ENCODE results near the gene RIMS1. TPM values are rescaled to one million over a fixed set of nuclear protein-coding genes. Genes with fewer than 3 reads are reported as not detected.

The RIMS1 gene
- total RNA-seq, 1 donor from 2014 or later, result 24.7 TPM

- no peak for DNase-seq (ENCODE audit: extremely low spot score, unreplicated experiment)
- Mint-ChIP-seq H3K36me3 (ENCODE audit: unreplicated experiment) (no peaks in the 10 kb centered on the region), H3K27me3 (ENCODE audit: unreplicated experiment) (no peaks in the 10 kb centered on the region), H3K9me3 (ENCODE audit: unreplicated experiment) (peaks cover 4% of the 10 kb centered on the region), H3K4me3 (ENCODE audit: unreplicated experiment) (no peak overlapping the region), H3K27ac (ENCODE audit: unreplicated experiment) (no peak overlapping the region), H3K4me1 (ENCODE audit: unreplicated experiment) (no peaks in the 10 kb centered on the region)
- no peak for TF ChIP-seq CTCF (IDR thresholded peaks at IDR 0.05)
These were observed 317.6 kb downstream of the RIMS1 start for GRCh38 chr6:72203983-72204382.

GRCh38 chr6:72205500-72205899 is 319.1 kb downstream of the RIMS1 start:
- H3K36me3 Mint-ChIP-seq (ENCODE audit: unreplicated experiment), result no peaks in the 10 kb centered on the region
- H3K4me1 Mint-ChIP-seq (ENCODE audit: unreplicated experiment), result no peaks in the 10 kb centered on the region
- peaks cover 4% of the 10 kb centered on the region for H3K9me3 Mint-ChIP-seq (ENCODE audit: unreplicated experiment)
- no peak for TF ChIP-seq CTCF (IDR thresholded peaks at IDR 0.05)
- H3K27ac Mint-ChIP-seq (ENCODE audit: unreplicated experiment), result no peak overlapping the region
- no peak overlapping the region for H3K4me3 Mint-ChIP-seq (ENCODE audit: unreplicated experiment)
- no peaks in the 10 kb centered on the region for H3K27me3 Mint-ChIP-seq (ENCODE audit: unreplicated experiment)
- DNase-seq (ENCODE audit: extremely low spot score, unreplicated experiment), result no peak

GRCh38 chr6:72206606-72207005 is 320.3 kb downstream of the RIMS1 start:
- H3K27me3 Mint-ChIP-seq (ENCODE audit: unreplicated experiment), result no peaks in the 10 kb centered on the region
- H3K9me3 Mint-ChIP-seq (ENCODE audit: unreplicated experiment), result peaks cover 4% of the 10 kb centered on the region
- H3K4me1 Mint-ChIP-seq (ENCODE audit: unreplicated experiment), result no peaks in the 10 kb centered on the region
- H3K36me3 Mint-ChIP-seq (ENCODE audit: unreplicated experiment), result no peaks in the 10 kb centered on the region
- no peak overlapping the region for H3K4me3 Mint-ChIP-seq (ENCODE audit: unreplicated experiment)
- TF ChIP-seq CTCF (IDR thresholded peaks at IDR 0.05), result no peak
- no peak overlapping the region for H3K27ac Mint-ChIP-seq (ENCODE audit: unreplicated experiment)
- no peak for DNase-seq (ENCODE audit: extremely low spot score, unreplicated experiment)

GRCh38 chr6:72212686-72213085 is 326.3 kb downstream of the RIMS1 start:
- no peaks in the 10 kb centered on the region for H3K9me3 Mint-ChIP-seq (ENCODE audit: unreplicated experiment)
- peaks cover 4% of the 10 kb centered on the region for H3K4me1 Mint-ChIP-seq (ENCODE audit: unreplicated experiment)
- H3K36me3 Mint-ChIP-seq (ENCODE audit: unreplicated experiment), result no peaks in the 10 kb centered on the region
- H3K27me3 Mint-ChIP-seq (ENCODE audit: unreplicated experiment), result no peaks in the 10 kb centered on the region
- no peak overlapping the region for H3K27ac Mint-ChIP-seq (ENCODE audit: unreplicated experiment)
- H3K4me3 Mint-ChIP-seq (ENCODE audit: unreplicated experiment), result no peak overlapping the region
- no peak for DNase-seq (ENCODE audit: extremely low spot score, unreplicated experiment)
- no peak for TF ChIP-seq CTCF (IDR thresholded peaks at IDR 0.05)

- no peak for TF ChIP-seq CTCF (IDR thresholded peaks at IDR 0.05)
These were observed 327.3 kb downstream of the RIMS1 start for GRCh38 chr6:72213654-72214053.

More at GRCh38 chr6:72213654-72214053, 327.3 kb downstream of the RIMS1 start:
- Mint-ChIP-seq H3K4me1 (ENCODE audit: unreplicated experiment) (peaks cover 4% of the 10 kb centered on the region), H3K9me3 (ENCODE audit: unreplicated experiment) (no peaks in the 10 kb centered on the region), H3K27ac (ENCODE audit: unreplicated experiment) (no peak overlapping the region), H3K27me3 (ENCODE audit: unreplicated experiment) (no peaks in the 10 kb centered on the region), H3K36me3 (ENCODE audit: unreplicated experiment) (no peaks in the 10 kb centered on the region), H3K4me3 (ENCODE audit: unreplicated experiment) (no peak overlapping the region)
- no peak for DNase-seq (ENCODE audit: extremely low spot score, unreplicated experiment)

Data from osteocyte (in vitro differentiated cells).